WERI-Rb-1 (cell line): ENCODE data around the gene GOLM1.

Source experiments
- DNase-seq: peaks from one replicate; pipeline ENCODE4 v3.0.0-alpha.2; 2020
- H3K27ac ChIP-seq: fragments of 250-450 bp; sonication (Bioruptor Pico); 2 replicates; pipeline ENCODE4 v1.5.1; 2020; ENCODE audit warnings: mild to moderate bottlenecking, moderate library complexity
- H3K27me3 ChIP-seq: fragments of 250-450 bp; sonication (Bioruptor Pico); 2 replicates; pipeline ENCODE4 v1.5.1; 2021; ENCODE audit warnings: mild to moderate bottlenecking, low read depth, moderate library complexity; ENCODE audit not compliant: insufficient read depth, severe bottlenecking
- H3K36me3 ChIP-seq: fragments of 250-450 bp; sonication (Bioruptor Pico); 2 replicates; pipeline ENCODE4 v1.5.1; 2020; ENCODE audit warnings: mild to moderate bottlenecking, moderate library complexity
- H3K4me3 ChIP-seq: 2 replicates; pipeline ENCODE4 v1.5.1; 2011; ENCODE audit warnings: low read depth, mild to moderate bottlenecking, control low read depth, low read length
- H3K9me3 ChIP-seq: fragments of 250-450 bp; sonication (Bioruptor Pico); 2 replicates; pipeline ENCODE4 v1.5.1; 2021; ENCODE audit warnings: mild to moderate bottlenecking, moderate library complexity; ENCODE audit not compliant: severe bottlenecking
- CTCF ChIP-seq: IDR thresholded peaks from 2 replicates; pipeline ENCODE4 v1.5.1; 2011; ENCODE audit warnings: low read depth, mild to moderate bottlenecking, control low read depth, inconsistent platforms, low read length

GOLM1 gene

GRCh38 chr9:86039991-86040860, 59.1 kb downstream of the GOLM1 start:
- peaks cover 13% of the 10 kb centered on the region for H3K36me3 ChIP-seq
- DNase-seq: no peak
- H3K9me3 ChIP-seq: no peaks in the 10 kb centered on the region
- H3K27me3 ChIP-seq: no peaks in the 10 kb centered on the region
- no peak overlapping the region for H3K27ac ChIP-seq
- no peak overlapping the region for H3K4me3 ChIP-seq
- TF ChIP-seq CTCF: no peak

GRCh38 chr9:86036555-86036954, 62.8 kb downstream of the GOLM1 start:
- Histone ChIP-seq H3K27ac (no peak overlapping the region), H3K4me3 (no peak overlapping the region), H3K36me3 (peaks cover 44% of the 10 kb centered on the region), H3K9me3 (no peaks in the 10 kb centered on the region), H3K27me3 (no peaks in the 10 kb centered on the region)
- DNase-seq: no peak
- TF ChIP-seq CTCF: no peak

GRCh38 chr9:86035827-86036440, 63.4 kb downstream of the GOLM1 start:
- H3K4me3 ChIP-seq: no peak overlapping the region
- H3K36me3 ChIP-seq: peaks cover 48% of the 10 kb centered on the region
- TF ChIP-seq CTCF: no peak
- DNase-seq: no peak
- no peak overlapping the region for H3K27ac ChIP-seq
- H3K27me3 ChIP-seq: no peaks in the 10 kb centered on the region
- no peaks in the 10 kb centered on the region for H3K9me3 ChIP-seq

- Histone ChIP-seq H3K27ac (no peak overlapping the region), H3K9me3 (no peaks in the 10 kb centered on the region), H3K27me3 (no peaks in the 10 kb centered on the region), H3K4me3 (no peak overlapping the region), H3K36me3 (peaks cover 56% of the 10 kb centered on the region)
- DNase-seq: peak; percentile 64
- TF ChIP-seq CTCF: peak; percentile 83
Measured at GRCh38 chr9:86034863-86035734, 64.3 kb downstream of the GOLM1 start.

- H3K9me3 ChIP-seq: no peaks in the 10 kb centered on the region
- no peak for TF ChIP-seq CTCF
- peaks cover 75% of the 10 kb centered on the region for H3K36me3 ChIP-seq
- no peak overlapping the region for H3K4me3 ChIP-seq
- DNase-seq: no peak
- no peak overlapping the region for H3K27ac ChIP-seq
- H3K27me3 ChIP-seq: no peaks in the 10 kb centered on the region
Measured at GRCh38 chr9:86027767-86028166, 71.6 kb downstream of the GOLM1 start.
